Thoracic aorta (tissue), 2 donors: ENCODE measurements around the gene SLC29A1. TPM values are rescaled to one million over a fixed set of nuclear protein-coding genes. Genes with fewer than 3 reads are reported as not detected.

Experiments used
- ATAC-seq: fragments of 150-250 bp; one replicate; pipeline ENCODE4 v1.8.0; 2017; ENCODE audit warnings: low read depth; ENCODE audit not compliant: insufficient number of reproducible peaks, low FRiP score
- DNase-seq: peaks from one replicate; pipeline ENCODE4 v3.0.0-alpha.2; 2020; ENCODE audit warnings: low spot score
- H3K27ac ChIP-seq, 2 donors: fragments of 200-600 bp; sonication (generic); 1 replicate in 1 of 2; 2 replicates in 1 of 2; pipeline ENCODE4 v1.5.1; 2016; ENCODE audit warnings: mild to moderate bottlenecking in 2 of 2, moderate library complexity in 2 of 2
- H3K27me3 ChIP-seq: fragments of 200-600 bp; sonication (generic); replicated peaks from 2 replicates; pipeline ENCODE4 v1.6.0; 2016; ENCODE audit warnings: mild to moderate bottlenecking; ENCODE audit not compliant: insufficient read depth
- H3K36me3 ChIP-seq: fragments of 200-600 bp; sonication (generic); one replicate; pipeline ENCODE4 v1.5.1; 2016
- H3K4me1 ChIP-seq, 2 donors: fragments of 200-600 bp; sonication (generic); 1 replicate in 1 of 2; 2 replicates in 1 of 2; pipeline versions ENCODE4 v1.5.1 to v1.6.0; 2016; ENCODE audit warnings: low read depth in 2 of 2, mild to moderate bottlenecking in 1 of 2; ENCODE audit not compliant: control insufficient read depth in 1 of 2
- H3K4me3 ChIP-seq: fragments of 200-600 bp; sonication (generic); 2 replicates; pipeline ENCODE4 v1.5.1; 2016; ENCODE audit warnings: mild to moderate bottlenecking
- H3K9me3 ChIP-seq: fragments of 200-600 bp; sonication (generic); 2 replicates; pipeline ENCODE4 v1.5.1; 2016
- total RNA-seq, 2 donors: library from RNA; depleted of rRNA; stranded (reverse); fragments of >200 nt; gene quantifications; one replicate each; pipeline versions ENCODE4 v1.1.0 to v1.2.3, GENCODE V29; 2016
- TF ChIP-seq, protein P1 (sequence below): fragments of 200-600 bp; sonication (generic); IDR thresholded peaks from one replicate; pipeline ENCODE4 v1.5.1; 2019; ENCODE audit warnings: antibody characterized with exemption

SLC29A1 gene
- total RNA-seq, 2 donors from 2014 or later = 132 to 172 TPM

DNA sequence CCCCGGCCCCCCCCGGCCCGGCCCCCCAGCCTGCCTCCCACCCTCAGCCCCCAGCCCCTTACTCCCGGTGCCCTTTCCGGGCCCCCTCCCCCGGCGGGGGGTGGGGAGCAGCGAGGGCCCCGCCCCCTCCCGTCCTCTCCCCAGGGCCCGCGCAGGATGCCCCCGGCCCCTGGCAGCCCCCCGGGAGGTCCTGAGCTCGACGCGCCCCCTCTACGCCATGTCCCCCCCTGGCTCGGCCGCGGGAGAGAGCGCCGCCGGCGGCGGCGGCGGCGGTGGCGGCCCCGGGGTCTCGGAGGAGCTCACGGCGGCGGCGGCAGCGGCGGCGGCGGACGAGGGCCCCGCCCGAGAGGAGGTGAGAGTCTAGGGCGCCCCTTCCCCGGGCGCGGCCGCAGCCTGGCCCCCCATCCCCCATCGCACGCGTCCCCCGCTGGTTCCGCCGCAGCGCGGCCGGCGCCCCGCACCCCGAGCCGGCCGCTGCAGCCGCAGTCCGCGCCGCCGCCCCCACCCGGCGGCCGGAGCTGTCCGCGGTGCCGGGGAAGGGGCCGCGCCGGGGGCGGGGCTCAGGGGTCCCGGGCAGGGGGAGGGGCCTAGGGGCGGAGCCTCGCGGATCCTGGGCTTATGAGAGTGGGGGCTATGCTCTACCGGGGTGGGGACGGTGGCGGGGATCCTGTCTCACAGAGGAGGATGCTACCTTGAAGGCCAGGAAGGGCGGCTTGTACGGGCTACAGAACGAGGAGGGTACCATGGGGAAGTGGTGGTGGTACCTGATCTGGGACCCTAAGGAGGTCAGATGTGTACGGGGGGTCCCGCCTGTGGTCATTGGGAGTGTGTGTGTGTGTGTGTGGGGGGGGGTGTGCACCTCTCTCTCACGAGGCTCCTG, 47.4 kb downstream of the SLC29A1 start:
- H3K27me3 ChIP-seq = peaks cover 4% of the 10 kb centered on the region
- peak overlapping the region; percentile 55 for H3K4me3 ChIP-seq
- no peak for ATAC-seq
- H3K9me3 ChIP-seq = no peaks in the 10 kb centered on the region
- H3K36me3 ChIP-seq = no peaks in the 10 kb centered on the region
- DNase-seq = no peak
- TF ChIP-seq, protein P1, sequence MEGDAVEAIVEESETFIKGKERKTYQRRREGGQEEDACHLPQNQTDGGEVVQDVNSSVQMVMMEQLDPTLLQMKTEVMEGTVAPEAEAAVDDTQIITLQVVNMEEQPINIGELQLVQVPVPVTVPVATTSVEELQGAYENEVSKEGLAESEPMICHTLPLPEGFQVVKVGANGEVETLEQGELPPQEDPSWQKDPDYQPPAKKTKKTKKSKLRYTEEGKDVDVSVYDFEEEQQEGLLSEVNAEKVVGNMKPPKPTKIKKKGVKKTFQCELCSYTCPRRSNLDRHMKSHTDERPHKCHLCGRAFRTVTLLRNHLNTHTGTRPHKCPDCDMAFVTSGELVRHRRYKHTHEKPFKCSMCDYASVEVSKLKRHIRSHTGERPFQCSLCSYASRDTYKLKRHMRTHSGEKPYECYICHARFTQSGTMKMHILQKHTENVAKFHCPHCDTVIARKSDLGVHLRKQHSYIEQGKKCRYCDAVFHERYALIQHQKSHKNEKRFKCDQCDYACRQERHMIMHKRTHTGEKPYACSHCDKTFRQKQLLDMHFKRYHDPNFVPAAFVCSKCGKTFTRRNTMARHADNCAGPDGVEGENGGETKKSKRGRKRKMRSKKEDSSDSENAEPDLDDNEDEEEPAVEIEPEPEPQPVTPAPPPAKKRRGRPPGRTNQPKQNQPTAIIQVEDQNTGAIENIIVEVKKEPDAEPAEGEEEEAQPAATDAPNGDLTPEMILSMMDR = no peak
- no peak overlapping the region for H3K27ac ChIP-seq
- peaks cover 0 to 8% of the 10 kb centered on the region in 2 donors for H3K4me1 ChIP-seq

DNA sequence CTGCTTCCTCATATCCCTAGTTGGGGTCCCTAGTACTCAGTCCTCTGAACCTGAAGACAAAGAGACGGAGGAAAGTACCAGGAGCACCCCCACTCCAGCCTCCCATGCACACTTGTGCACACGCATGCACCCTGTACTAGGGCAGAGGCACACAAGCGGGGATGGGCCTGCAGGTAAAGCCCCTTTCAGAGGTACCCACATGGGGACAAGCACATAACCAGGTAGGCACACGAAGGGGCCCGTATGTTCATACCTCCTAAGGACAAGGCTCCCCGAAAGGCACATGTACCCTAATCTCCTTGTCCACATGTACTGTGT, 48.0 kb downstream of the SLC29A1 start:
- Histone ChIP-seq H3K4me1 (peaks cover 0 to 13% of the 10 kb centered on the region in 2 donors), H3K4me3 (no peak overlapping the region), H3K9me3 (no peaks in the 10 kb centered on the region), H3K27ac (no peak overlapping the region), H3K36me3 (no peaks in the 10 kb centered on the region), H3K27me3 (peaks cover 4% of the 10 kb centered on the region)
- TF ChIP-seq, protein P1 = no peak
- DNase-seq = no peak
- ATAC-seq = no peak

DNA sequence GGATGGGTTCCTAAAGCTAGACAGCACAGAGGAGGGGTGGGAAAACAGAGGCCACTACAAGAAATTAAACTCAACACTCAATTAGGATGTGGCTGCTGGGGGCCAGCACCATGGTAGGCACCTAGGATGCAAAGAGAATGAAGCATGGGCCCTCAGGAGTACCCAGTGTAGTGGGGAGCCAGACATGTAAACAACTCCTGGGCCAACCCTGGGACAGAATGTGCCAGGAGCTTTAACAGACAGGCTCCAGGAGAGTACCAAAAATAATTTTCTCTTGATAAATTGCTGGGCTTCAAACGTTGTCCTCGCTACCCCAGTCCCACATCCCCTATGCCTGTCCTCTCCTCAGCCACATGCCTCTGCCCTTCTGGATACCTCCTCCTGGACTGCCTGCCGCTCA, 48.5 kb downstream of the SLC29A1 start:
- no peak for ATAC-seq
- DNase-seq = no peak

DNA sequence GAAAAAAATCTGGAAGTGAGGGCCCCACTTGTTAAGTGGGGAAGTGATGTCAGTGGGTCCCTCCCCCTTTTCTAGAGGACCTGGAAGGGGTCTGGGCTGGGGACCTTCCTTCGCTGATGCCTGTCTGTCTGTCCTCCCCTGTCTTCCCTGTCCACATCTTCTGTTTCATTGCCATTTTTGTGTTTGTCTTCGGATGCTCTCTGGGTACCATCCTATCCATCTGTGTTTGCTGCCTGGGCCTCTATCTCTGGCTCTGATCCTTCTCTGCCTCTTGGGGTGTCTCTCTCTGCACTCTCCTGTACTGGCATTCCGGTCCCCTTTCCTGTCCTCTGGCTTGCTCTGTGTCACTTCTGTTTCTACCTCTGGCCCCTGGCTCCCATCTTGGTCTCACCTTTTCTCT, 49.1 kb downstream of the SLC29A1 start:
- Histone ChIP-seq H3K27ac (no peak overlapping the region), H3K4me1 (peaks cover 0 to 15% of the 10 kb centered on the region in 2 donors), H3K36me3 (no peaks in the 10 kb centered on the region), H3K27me3 (peaks cover 4% of the 10 kb centered on the region), H3K4me3 (no peak overlapping the region), H3K9me3 (no peaks in the 10 kb centered on the region)
- ATAC-seq (no peak), DNase-seq (no peak)
- TF ChIP-seq, protein P1 = no peak

More for the DNA sequence above, 48.5 kb downstream of the SLC29A1 start:
- no peaks in the 10 kb centered on the region for H3K36me3 ChIP-seq
- peaks cover 4% of the 10 kb centered on the region for H3K27me3 ChIP-seq
- no peak overlapping the region for H3K27ac ChIP-seq
- H3K9me3 ChIP-seq = no peaks in the 10 kb centered on the region
- TF ChIP-seq, protein P1 = no peak
- H3K4me1 ChIP-seq = peaks cover 0 to 15% of the 10 kb centered on the region in 2 donors
- H3K4me3 ChIP-seq = no peak overlapping the region

DNA sequence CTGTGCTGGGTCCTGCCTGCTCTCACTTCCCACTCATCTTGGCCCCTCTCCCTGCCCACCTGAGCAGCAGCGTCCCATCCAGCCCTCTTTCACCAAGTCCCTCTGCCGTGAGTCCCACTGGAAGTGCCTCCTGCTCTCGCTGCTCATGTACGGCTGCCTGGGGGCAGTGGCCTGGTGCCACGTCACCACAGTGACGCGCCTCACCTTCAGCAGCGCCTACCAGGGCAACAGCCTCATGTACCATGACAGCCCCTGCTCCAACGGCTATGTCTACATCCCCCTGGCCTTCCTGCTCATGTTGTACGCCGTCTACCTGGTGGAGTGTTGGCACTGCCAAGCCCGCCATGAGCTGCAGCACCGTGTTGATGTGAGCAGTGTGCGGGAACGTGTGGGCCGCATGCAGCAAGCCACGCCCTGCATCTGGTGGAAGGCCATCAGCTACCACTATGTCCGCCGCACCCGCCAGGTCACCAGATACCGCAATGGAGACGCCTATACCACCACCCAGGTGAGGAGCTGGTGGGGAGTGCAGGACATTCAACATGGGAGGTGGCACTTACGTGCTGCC, 49.7 kb downstream of the SLC29A1 start:
- TF ChIP-seq, protein P1 = no peak

More for the DNA sequence above, 49.7 kb downstream of the SLC29A1 start:
- peaks cover 0 to 15% of the 10 kb centered on the region in 2 donors for H3K4me1 ChIP-seq
- no peaks in the 10 kb centered on the region for H3K36me3 ChIP-seq
- no peak overlapping the region for H3K27ac ChIP-seq
- H3K4me3 ChIP-seq = no peak overlapping the region
- H3K9me3 ChIP-seq = no peaks in the 10 kb centered on the region
- H3K27me3 ChIP-seq = peaks cover 4% of the 10 kb centered on the region
- ATAC-seq (no peak), DNase-seq (no peak)
